Kidney (tissue), 14 donors: Measurements from ENCODE around the gene IWS1. TPM values are rescaled to one million over a fixed set of nuclear protein-coding genes. Genes with fewer than 3 reads are reported as not detected.
A peak's percentile ranks its signal among the peaks of the same experiment; 100 is the strongest.

Source experiments
- DNase-seq, 5 donors: peaks; one replicate each; pipeline ENCODE4 v3.0.0-alpha.2; 2013 to 2020
- FAIRE-seq: peaks from 2 replicates; lab custom pipeline; 2012; peaks lifted over from hg19 to GRCh38; lab: Jason Lieb, UNC
- H3K27ac ChIP-seq, 2 donors: one replicate each; pipeline ENCODE4 v1.7.0; 2013; ENCODE audit warnings: low read depth in 2 of 2, low read length in 2 of 2, inconsistent platforms in 1 of 2
- H3K27me3 ChIP-seq: one replicate; pipeline ENCODE4 v1.7.1; 2013; ENCODE audit warnings: low read length, inconsistent platforms; ENCODE audit not compliant: control insufficient read depth, insufficient read depth
- H3K36me3 ChIP-seq, 3 donors: one replicate each; pipeline versions ENCODE4 v1.7.0 to v1.7.1; 2013; ENCODE audit warnings: low read length in 3 of 3, control low read depth in 1 of 3, inconsistent platforms in 1 of 3; ENCODE audit not compliant: insufficient read depth in 3 of 3, control insufficient read depth in 2 of 3
- H3K4me1 ChIP-seq, 3 donors: one replicate each; pipeline versions ENCODE4 v1.7.0 to v1.7.1; 2013; ENCODE audit warnings: low read length in 3 of 3, inconsistent platforms in 1 of 3, low read depth in 1 of 3; ENCODE audit not compliant: control insufficient read depth in 2 of 3, insufficient read depth in 2 of 3
- H3K4me3 ChIP-seq, 3 donors: one replicate each; pipeline versions ENCODE4 v1.7.0 to v1.8.1; 2013; ENCODE audit warnings: low read length in 3 of 3, control low read depth in 1 of 3, inconsistent platforms in 1 of 3
- H3K9ac ChIP-seq, 3 donors: one replicate each; pipeline versions ENCODE4 v1.7.0 to v1.7.1; 2013; ENCODE audit warnings: low read length in 3 of 3, control low read depth in 1 of 3, inconsistent platforms in 1 of 3
- H3K9me3 ChIP-seq, 3 donors: one replicate each; pipeline versions ENCODE4 v1.7.0 to v1.7.1; 2013; ENCODE audit warnings: low read length in 3 of 3, control low read depth in 1 of 3, inconsistent platforms in 1 of 3; ENCODE audit not compliant: control insufficient read depth in 2 of 3, insufficient read depth in 1 of 3
- intact Hi-C: fragments of 100-400 bp; cut with DNase I; formaldehyde crosslinking; loops from one replicate; pipeline ENCODE4 v1.11.1; 2022
- polyA plus RNA-seq: library from polyadenylated mRNA; stranded (reverse); fragments of 350-450 nt; fragmentation: Illumina TruSeq; extraction: RNeasy Lipid Tissue Mini Kit (QIAGEN cat#74804); gene quantifications from one replicate; pipeline ENCODE4 v1.2.3, GENCODE V29; 2014; ENCODE audit warnings: low read depth, low replicate concordance; ENCODE audit not compliant: insufficient read depth
- total RNA-seq: library from RNA; stranded (reverse); fragmentation: NEBNext Ultra II Directional; extraction: Animal tissue kit (Norgen Biotek cat#: 25700); gene quantifications from one replicate; pipeline ENCODE4 v1.2.1, GENCODE V29; 2021
- TF ChIP-seq, protein P1 (sequence below): IDR thresholded peaks from 3 replicates; pipeline ENCODE4 v1.5.1; 2012; ENCODE audit warnings: mild to moderate bottlenecking, moderate library complexity, borderline replicate concordance; ENCODE audit not compliant: insufficient read depth; ENCODE audit errors: extremely low read depth
- donor health status: control.
- donor health status: control.
- donor health status: control.
- donor health status: control.
- donor health status: control.
- donor health status: DM: yes; HTN: yes; CAD: no.
- donor health status: Normal renal cell carcinoma (clear cell type).

The IWS1 gene
- total and polyA plus RNA-seq, 2 donors from 2014 or later = 29.8 to 35.8 TPM

DNA sequence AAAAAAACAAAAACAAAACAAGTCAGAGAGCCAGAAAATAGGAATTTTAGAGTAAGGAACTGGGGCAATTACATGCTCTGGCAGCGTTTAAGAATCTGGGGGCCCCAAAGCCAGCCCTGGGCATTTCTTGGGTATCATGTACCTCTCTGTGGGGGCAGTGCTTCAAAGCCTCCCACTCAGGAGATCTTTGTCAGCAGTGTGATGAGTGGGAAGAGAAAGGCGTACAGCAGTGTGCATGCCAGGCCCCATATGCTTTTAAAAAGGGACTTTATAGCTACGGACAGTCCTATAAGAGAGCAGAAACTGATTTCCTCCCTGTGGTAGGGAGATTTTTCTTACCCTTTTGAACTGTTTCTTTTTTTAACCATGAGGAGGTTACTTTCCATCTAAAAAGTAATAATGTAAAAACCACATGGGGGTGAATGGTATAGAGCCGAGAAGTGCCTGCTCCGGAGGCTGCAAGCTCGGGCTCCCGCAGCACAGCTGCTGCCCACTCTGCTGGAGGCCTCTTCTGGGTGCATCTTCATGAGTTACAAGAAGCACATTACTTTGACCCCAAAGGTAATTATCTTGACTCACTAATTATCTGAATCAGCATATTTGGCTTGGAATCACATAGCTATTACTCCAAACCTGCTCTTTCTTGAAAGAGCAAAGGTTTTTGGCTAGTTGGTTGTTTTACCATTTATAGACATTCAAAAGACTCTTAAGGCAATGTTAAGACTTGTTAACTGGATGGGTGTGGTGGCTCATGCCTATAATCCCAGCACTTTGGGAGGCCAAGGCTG is 61.6 kb downstream of the IWS1 start:
- H3K4me1 ChIP-seq = peaks cover 0 to 5% (median 0%) of the 10 kb centered on the region in 3 donors
- H3K27me3 ChIP-seq = no peaks in the 10 kb centered on the region
- TF ChIP-seq, protein P1, sequence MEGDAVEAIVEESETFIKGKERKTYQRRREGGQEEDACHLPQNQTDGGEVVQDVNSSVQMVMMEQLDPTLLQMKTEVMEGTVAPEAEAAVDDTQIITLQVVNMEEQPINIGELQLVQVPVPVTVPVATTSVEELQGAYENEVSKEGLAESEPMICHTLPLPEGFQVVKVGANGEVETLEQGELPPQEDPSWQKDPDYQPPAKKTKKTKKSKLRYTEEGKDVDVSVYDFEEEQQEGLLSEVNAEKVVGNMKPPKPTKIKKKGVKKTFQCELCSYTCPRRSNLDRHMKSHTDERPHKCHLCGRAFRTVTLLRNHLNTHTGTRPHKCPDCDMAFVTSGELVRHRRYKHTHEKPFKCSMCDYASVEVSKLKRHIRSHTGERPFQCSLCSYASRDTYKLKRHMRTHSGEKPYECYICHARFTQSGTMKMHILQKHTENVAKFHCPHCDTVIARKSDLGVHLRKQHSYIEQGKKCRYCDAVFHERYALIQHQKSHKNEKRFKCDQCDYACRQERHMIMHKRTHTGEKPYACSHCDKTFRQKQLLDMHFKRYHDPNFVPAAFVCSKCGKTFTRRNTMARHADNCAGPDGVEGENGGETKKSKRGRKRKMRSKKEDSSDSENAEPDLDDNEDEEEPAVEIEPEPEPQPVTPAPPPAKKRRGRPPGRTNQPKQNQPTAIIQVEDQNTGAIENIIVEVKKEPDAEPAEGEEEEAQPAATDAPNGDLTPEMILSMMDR = no peak
- H3K9ac ChIP-seq = no peak overlapping the region
- intact Hi-C loops = no loop called here
- H3K36me3 ChIP-seq = peaks cover 0 to 4% (median 3%) of the 10 kb centered on the region in 3 donors
- no peaks in the 10 kb centered on the region for H3K9me3 ChIP-seq
- FAIRE-seq (no peak), DNase-seq (peak in 3 of 5 donors; percentile 26 to 58 (median 41))
- peak overlapping the region in 1 of 2 donors; percentile 28 for H3K27ac ChIP-seq
- H3K4me3 ChIP-seq = no peak overlapping the region

DNA sequence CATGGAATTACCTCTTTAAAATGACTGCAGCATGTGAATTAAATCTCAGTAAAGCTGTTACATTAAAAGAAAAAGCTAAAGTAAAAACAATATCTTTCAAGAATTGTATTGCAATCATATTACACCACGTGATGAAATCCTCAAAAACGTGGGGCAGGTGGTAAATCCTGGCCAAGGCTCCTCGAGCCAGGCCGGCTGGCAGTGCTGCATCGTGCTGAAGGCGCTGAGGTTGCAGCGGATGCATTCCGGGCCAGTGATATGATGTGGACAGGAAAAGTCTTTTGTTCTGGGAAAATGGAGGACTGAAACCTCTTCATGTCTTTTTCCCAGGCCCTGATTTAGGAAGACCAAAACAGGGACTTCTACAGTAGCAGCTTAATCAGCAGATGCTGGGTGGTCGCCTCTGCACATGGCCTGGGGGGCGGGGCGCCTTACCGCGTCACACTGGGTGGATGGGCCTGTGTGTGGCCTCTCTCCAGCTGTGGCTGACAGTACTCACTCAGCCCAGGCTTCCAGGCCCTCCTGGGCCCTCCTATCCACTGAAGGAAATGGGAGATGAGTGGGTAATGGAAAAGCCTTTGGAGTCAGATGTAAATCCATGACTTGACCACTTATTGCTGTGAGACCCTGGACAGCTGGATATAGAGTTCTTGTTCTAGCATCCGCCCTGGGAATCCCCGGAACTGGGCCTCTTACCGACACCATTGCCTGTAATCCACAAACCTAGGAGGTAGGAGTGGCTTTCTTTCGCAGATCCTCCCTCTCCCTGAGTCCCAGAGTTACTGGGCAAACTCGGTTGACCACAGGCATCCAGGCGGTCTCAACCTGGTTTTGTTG is 62.9 kb downstream of the IWS1 start:
- H3K4me1 ChIP-seq = peaks cover 0 to 5% (median 0%) of the 10 kb centered on the region in 3 donors
- FAIRE-seq = no peak
- H3K27ac ChIP-seq = no peak overlapping the region
- no peak overlapping the region for H3K4me3 ChIP-seq
- no peaks in the 10 kb centered on the region for H3K36me3 ChIP-seq
- DNase-seq = peak; percentile 39 to 72 (median 41)
- no peak overlapping the region for H3K9ac ChIP-seq
- TF ChIP-seq, protein P1 = no peak
- intact Hi-C loops = no loop called here
- no peaks in the 10 kb centered on the region for H3K27me3 ChIP-seq
- no peaks in the 10 kb centered on the region for H3K9me3 ChIP-seq

DNA sequence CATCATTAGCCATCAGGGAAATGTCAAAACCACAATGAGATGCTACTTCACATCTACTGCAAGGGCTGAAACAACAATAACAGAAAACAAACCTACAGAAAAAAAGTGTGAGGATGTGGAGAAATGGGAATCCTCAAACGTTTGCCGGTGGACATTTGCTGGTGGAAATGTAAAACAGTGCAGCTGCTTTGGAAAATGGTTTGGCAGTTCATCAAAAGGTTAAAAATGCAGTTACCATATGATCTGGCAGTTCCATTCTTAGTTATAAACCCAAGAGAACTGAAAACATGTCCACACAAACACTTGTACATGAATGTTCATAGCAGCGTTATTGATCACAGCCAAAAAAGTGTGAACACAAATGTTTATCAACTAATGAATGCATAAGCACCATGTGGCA is 63.8 kb downstream of the IWS1 start:
- no peak for DNase-seq

More for the DNA sequence above, 63.8 kb downstream of the IWS1 start:
- TF ChIP-seq, protein P1 = no peak
- H3K9me3 ChIP-seq = no peaks in the 10 kb centered on the region
- H3K36me3 ChIP-seq = no peaks in the 10 kb centered on the region
- intact Hi-C loops = no loop called here
- H3K4me1 ChIP-seq = peaks cover 0 to 5% (median 0%) of the 10 kb centered on the region in 3 donors
- H3K4me3 ChIP-seq = no peak overlapping the region
- H3K27ac ChIP-seq = no peak overlapping the region
- no peak for FAIRE-seq
- no peak overlapping the region for H3K9ac ChIP-seq
- H3K27me3 ChIP-seq = no peaks in the 10 kb centered on the region
